Vagina (tissue), 2 donors: Measurements from ENCODE around the gene PIEZO1.

Experiments used
- POLR2A ChIP-seq, 2 donors: fragments of 450-650 bp; IDR thresholded peaks; one replicate each; pipeline ENCODE4 v1.6.1; 2017; ENCODE audit warnings: antibody characterized with exemption in 2 of 2, mild to moderate bottlenecking in 2 of 2, moderate library complexity in 2 of 2
- POLR2AphosphoS5 ChIP-seq, 2 donors: sonication (generic); formaldehyde crosslinking; IDR thresholded peaks; one replicate each; pipeline ENCODE4 v1.9.0; 2017; ENCODE audit warnings: antibody characterized with exemption in 2 of 2, mild to moderate bottlenecking in 2 of 2, low read depth in 1 of 2; ENCODE audit not compliant: insufficient read depth in 1 of 2
- TF ChIP-seq, protein P1 (sequence below), 3 experiments: fragments of 450-650 bp in 2 of 3; fragments of 200-600 bp in 1 of 3; sonication (generic) in 1 of 3; IDR thresholded peaks; one replicate each; pipeline ENCODE4 v1.5.1; 2017 to 2019; ENCODE audit warnings: antibody characterized with exemption in 3 of 3, mild to moderate bottlenecking in 2 of 3, moderate library complexity in 2 of 3

DNA sequence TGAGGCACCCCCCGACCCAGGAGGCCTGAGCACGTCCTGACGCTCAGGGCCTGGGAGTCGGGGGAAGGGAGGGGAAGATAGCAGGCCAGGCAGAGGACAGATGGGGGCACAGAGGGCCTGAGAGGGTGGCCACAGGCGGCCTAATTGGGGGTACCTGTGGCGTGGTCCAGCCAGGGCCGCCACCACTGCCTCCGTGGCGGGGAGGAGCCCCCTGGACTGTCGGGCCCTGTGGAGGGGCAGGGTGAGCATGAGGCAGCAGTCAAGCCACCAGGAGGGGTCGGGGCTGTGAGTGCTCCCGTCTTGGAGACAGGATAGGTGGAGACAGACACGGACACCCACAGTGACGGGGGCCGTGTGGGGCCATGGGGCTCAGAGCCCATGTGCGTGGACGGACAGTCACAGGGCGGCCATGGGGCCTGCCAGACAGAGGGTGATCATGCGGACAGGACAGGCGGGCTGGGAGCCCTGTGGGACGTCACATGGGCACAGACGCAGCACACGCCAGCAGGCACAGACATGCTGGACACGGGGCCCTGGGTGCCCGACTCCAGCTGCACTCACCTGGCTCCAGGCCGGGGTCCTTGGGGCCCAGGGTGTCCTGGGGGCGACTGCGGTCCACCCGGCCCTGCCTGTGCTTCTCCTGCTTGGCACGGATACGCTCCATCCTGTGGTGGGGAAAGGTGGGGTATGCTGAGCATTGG lies 60.0 kb downstream of the PIEZO1 start:
- TF ChIP-seq, protein P1, sequence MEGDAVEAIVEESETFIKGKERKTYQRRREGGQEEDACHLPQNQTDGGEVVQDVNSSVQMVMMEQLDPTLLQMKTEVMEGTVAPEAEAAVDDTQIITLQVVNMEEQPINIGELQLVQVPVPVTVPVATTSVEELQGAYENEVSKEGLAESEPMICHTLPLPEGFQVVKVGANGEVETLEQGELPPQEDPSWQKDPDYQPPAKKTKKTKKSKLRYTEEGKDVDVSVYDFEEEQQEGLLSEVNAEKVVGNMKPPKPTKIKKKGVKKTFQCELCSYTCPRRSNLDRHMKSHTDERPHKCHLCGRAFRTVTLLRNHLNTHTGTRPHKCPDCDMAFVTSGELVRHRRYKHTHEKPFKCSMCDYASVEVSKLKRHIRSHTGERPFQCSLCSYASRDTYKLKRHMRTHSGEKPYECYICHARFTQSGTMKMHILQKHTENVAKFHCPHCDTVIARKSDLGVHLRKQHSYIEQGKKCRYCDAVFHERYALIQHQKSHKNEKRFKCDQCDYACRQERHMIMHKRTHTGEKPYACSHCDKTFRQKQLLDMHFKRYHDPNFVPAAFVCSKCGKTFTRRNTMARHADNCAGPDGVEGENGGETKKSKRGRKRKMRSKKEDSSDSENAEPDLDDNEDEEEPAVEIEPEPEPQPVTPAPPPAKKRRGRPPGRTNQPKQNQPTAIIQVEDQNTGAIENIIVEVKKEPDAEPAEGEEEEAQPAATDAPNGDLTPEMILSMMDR (IDR thresholded peaks at IDR 0.05): no peak
- TF ChIP-seq POLR2A (IDR thresholded peaks at IDR 0.05) (no peak), POLR2AphosphoS5 (IDR thresholded peaks at IDR 0.05; ENCODE audit: insufficient read depth in 1 of 2, low read depth in 1 of 2) (no peak)
